Panc1 (cell line): ENCODE results near the gene DHFR2. TPM values are rescaled to one million over a fixed set of nuclear protein-coding genes. Genes with fewer than 3 reads are reported as not detected.

Source experiments
- ATAC-seq: fragments of 200-7000 bp; cut with Tn5 transposase; 2 replicates; pipeline ENCODE4 v1.9.1; 2020; ENCODE audit warnings: mild to moderate bottlenecking, moderate library complexity
- BruUV-seq: library from RNA; stranded (reverse); fragments of 400-500 nt; replicated peaks from 2 replicates; lab custom pipeline; 2021; lab: Mats Ljungman, UMichigan
- CTCF ChIA-PET: fragments of 300-600 bp; sonication (Branson Sonifier 250); formaldehyde crosslinking; loops from one replicate; lab custom pipeline; 2022; ENCODE audit warnings: antibody characterized with exemption; lab: Charles Lee
- POLR2A ChIA-PET: fragments of 300-600 bp; sonication (Branson Sonifier 250); formaldehyde crosslinking; loops from one replicate; lab custom pipeline; 2022; ENCODE audit warnings: antibody characterized with exemption; lab: Charles Lee
- DNase-seq: peaks from one replicate; pipeline ENCODE4 v3.0.0-alpha.2; 2010; ENCODE audit warnings: low read depth, low spot score
- H3K27ac ChIP-seq: 2 replicates; pipeline ENCODE4 v1.5.1; 2011; ENCODE audit warnings: mild to moderate bottlenecking, low read length, inconsistent platforms
- H3K27me3 ChIP-seq: fragments of 200-500 bp; sonication (Bioruptor generic); 2 replicates; pipeline ENCODE4 v1.6.0; 2014; ENCODE audit warnings: low read length, inconsistent platforms; ENCODE audit not compliant: control insufficient read depth, insufficient read depth
- H3K36me3 ChIP-seq: fragments of 200-500 bp; sonication (Bioruptor generic); 2 replicates; pipeline ENCODE4 v1.5.1; 2014; ENCODE audit warnings: inconsistent platforms, mild to moderate bottlenecking, low read length, moderate library complexity; ENCODE audit not compliant: control insufficient read depth, insufficient read depth
- H3K4me1 ChIP-seq: 2 replicates; pipeline ENCODE4 v1.5.1; 2011; ENCODE audit warnings: inconsistent platforms, mild to moderate bottlenecking, low read length, moderate library complexity; ENCODE audit not compliant: control insufficient read depth, insufficient read depth
- H3K4me3 ChIP-seq, 2 experiments: 2 replicates each; pipeline ENCODE4 v1.5.1; 2011 to 2012; ENCODE audit warnings: low read depth in 2 of 2, low read length in 2 of 2, mild to moderate bottlenecking in 2 of 2, inconsistent platforms in 1 of 2, moderate library complexity in 1 of 2
- H3K9me3 ChIP-seq: fragments of 200-500 bp; sonication (Bioruptor generic); 2 replicates; pipeline ENCODE4 v1.5.1; 2014; ENCODE audit warnings: low read depth, mild to moderate bottlenecking, inconsistent platforms, low read length, moderate library complexity; ENCODE audit not compliant: control insufficient read depth, insufficient read depth
- CTCF ChIP-seq: fragments of 450-650 bp; IDR thresholded peaks from 2 replicates; pipeline ENCODE4 v1.5.1; 2017; ENCODE audit warnings: mild to moderate bottlenecking
- POLR2AphosphoS5 ChIP-seq: IDR thresholded peaks from 2 replicates; pipeline ENCODE4 v1.6.1; 2012; ENCODE audit warnings: mild to moderate bottlenecking, low read depth, low read length, moderate library complexity
- SIN3A ChIP-seq: IDR thresholded peaks from 2 replicates; pipeline ENCODE4 v1.6.1; 2012; ENCODE audit warnings: low read depth, mild to moderate bottlenecking, low read length, moderate library complexity, borderline replicate concordance; ENCODE audit not compliant: insufficient read depth
- TCF7L2 ChIP-seq: IDR thresholded peaks from 2 replicates; pipeline ENCODE4 v1.6.1; 2011; ENCODE audit warnings: mild to moderate bottlenecking, low read depth, low read length, inconsistent platforms
- in situ Hi-C: cut with HindIII; loops from 2 replicates; pipeline ENCODE4 v1.10.0; 2016; ENCODE audit warnings: low sequenced_read_pairs, low pct_unique_long_range_greater_than_20kb
- intact Hi-C: fragments of 100-400 bp; cut with micrococcal nuclease; formaldehyde crosslinking; loops from one replicate; pipeline ENCODE4 v1.10.0; 2022; ENCODE audit not compliant: unreplicated experiment
- total RNA-seq: library from RNA; stranded (reverse); gene quantifications from one replicate; pipeline ENCODE4 v1.2.1, GENCODE V29; 2021; ENCODE audit not compliant: unreplicated experiment
- TF ChIP-seq, protein P1 (sequence below), 2 experiments: IDR thresholded peaks; 2 replicates each; pipeline ENCODE4 v1.6.1; 2011 to 2012; ENCODE audit warnings: low read depth in 2 of 2, control low read depth in 1 of 2, low read length in 1 of 2, mild to moderate bottlenecking in 1 of 2, moderate library complexity in 1 of 2; ENCODE audit not compliant: insufficient read depth in 1 of 2

The DHFR2 gene
- total RNA-seq, 1 experiment from 2014 or later, result 2.7 TPM

DNA sequence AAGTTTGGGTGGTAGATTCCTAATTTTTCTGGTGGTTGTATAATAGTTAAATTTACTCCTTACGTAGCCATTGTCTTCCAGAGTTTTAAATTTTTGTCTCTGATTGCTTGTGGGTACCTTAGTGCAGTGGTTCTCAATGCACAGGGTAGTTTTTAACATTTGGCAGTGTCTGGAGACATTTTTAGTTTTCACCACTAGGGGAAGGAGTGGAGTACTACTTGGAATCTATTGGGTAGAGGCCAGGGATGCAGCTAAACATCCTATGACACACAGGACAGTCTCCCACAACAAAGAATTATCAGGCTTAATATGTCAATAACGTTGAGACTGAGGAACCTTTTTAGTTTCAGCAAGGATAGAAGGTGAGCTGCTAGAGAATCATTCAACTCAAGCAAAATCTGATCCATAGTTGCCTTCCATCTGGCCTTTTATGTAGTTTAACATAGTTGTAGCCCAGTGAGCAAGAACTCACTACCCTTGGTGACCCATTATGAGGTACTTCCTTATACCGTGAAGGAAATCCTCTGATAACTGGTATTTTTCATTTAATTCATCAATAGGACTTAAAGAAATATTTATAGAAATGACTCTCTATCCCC is 25.7 kb downstream of the DHFR2 start:
- in situ Hi-C loops (no loop called here), intact Hi-C loops (no loop called here)
- ChIA-PET POLR2A (no interaction called here), CTCF (interaction anchor here (0.9 kb wide), 1 partner anchor 33 kb away, joined by 5 read pairs; no protein-coding TSS in a partner anchor)
- H3K9me3 ChIP-seq, result no peaks in the 10 kb centered on the region
- H3K36me3 ChIP-seq, result no peaks in the 10 kb centered on the region
- no peak overlapping the region for H3K4me3 ChIP-seq
- ATAC-seq, result peak; percentile 76; the same call in 1 of the 2 replicates
- peak; percentile 28 for DNase-seq
- no peaks in the 10 kb centered on the region for H3K4me1 ChIP-seq
- BruUV-seq, result no TSS peak
- TF ChIP-seq POLR2AphosphoS5, result no peak
- TF ChIP-seq CTCF, result peak; percentile 71
- H3K27me3 ChIP-seq, result no peaks in the 10 kb centered on the region
- no peak overlapping the region for H3K27ac ChIP-seq

DNA sequence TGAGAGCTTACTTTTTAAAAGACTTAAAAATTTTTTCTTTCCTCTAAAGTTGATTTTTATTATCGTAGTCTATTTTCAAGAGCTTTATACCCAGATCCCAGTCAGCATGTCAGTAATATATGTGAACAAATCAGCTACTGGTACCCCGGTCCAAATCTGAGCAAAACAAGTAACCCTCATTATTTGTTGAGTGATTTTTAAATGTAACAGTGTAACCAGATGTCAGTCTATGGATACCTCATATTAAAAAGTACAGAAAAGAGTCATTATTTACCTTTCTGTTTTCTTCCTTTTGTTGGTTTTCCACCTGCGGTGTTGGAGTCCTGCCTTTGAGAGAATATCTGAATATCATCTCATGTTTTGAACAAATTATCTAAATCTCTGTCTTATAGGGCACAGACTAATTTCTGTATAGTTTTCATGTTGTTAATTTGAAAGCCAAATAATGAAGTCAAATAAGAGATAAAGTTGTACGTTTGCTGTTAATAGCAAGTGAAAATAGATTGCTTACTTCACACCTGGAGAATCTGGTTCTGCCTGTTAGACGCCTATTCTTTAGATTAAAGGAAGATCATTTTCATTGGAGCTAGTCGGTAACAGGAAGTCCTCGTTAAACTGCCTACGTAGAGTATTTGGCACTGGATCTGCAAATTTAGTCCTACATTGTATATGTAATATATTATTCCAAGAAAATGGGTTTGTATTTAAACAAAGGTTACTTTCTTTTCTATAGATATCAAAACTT is 34.5 kb downstream of the DHFR2 start, which contains the start of gene STX19:
Gene STX19, minus strand, starts transcription at position 505 of the 745 bp plus-strand sequence. CDS start 13,328 bp downstream, outside the sequence.
- Histone ChIP-seq H3K4me3 (no peak within 1 kb of the TSS), H3K4me1 (no peaks in the 10 kb centered on the region; the same call in 1 of the 2 replicates), H3K9me3 (no peaks in the 10 kb centered on the region), H3K36me3 (no peaks in the 10 kb centered on the region), H3K27ac (no peak within 1 kb of the TSS), H3K27me3 (no peaks in the 10 kb centered on the region)
- CTCF ChIA-PET, result no interaction called here
- no TSS peak for BruUV-seq
- no peak for ATAC-seq
- TF ChIP-seq TCF7L2, result no peak
- no peak for TF ChIP-seq SIN3A
- in situ Hi-C loops, result no loop called here
- no peak for DNase-seq
- POLR2A ChIA-PET, result interaction anchor here (0.5 to 0.8 kb wide), 2 partner anchors 49 to 93 kb away, joined by 3 to 4 read pairs; no protein-coding TSS in a partner anchor
- intact Hi-C loops, result no loop called here

- CTCF ChIA-PET, result no interaction called here
- H3K9me3 ChIP-seq, result no peaks in the 10 kb centered on the region
- H3K36me3 ChIP-seq, result no peaks in the 10 kb centered on the region
- H3K27me3 ChIP-seq, result no peaks in the 10 kb centered on the region
- POLR2A ChIA-PET, result no interaction called here
- no peak overlapping the region for H3K27ac ChIP-seq
- TF ChIP-seq POLR2AphosphoS5 (no peak), SIN3A (no peak), TCF7L2 (no peak), CTCF (no peak)
- TF ChIP-seq, protein P1, sequence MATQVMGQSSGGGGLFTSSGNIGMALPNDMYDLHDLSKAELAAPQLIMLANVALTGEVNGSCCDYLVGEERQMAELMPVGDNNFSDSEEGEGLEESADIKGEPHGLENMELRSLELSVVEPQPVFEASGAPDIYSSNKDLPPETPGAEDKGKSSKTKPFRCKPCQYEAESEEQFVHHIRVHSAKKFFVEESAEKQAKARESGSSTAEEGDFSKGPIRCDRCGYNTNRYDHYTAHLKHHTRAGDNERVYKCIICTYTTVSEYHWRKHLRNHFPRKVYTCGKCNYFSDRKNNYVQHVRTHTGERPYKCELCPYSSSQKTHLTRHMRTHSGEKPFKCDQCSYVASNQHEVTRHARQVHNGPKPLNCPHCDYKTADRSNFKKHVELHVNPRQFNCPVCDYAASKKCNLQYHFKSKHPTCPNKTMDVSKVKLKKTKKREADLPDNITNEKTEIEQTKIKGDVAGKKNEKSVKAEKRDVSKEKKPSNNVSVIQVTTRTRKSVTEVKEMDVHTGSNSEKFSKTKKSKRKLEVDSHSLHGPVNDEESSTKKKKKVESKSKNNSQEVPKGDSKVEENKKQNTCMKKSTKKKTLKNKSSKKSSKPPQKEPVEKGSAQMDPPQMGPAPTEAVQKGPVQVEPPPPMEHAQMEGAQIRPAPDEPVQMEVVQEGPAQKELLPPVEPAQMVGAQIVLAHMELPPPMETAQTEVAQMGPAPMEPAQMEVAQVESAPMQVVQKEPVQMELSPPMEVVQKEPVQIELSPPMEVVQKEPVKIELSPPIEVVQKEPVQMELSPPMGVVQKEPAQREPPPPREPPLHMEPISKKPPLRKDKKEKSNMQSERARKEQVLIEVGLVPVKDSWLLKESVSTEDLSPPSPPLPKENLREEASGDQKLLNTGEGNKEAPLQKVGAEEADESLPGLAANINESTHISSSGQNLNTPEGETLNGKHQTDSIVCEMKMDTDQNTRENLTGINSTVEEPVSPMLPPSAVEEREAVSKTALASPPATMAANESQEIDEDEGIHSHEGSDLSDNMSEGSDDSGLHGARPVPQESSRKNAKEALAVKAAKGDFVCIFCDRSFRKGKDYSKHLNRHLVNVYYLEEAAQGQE (IDR thresholded peaks at IDR 0.05; ENCODE audit: insufficient read depth in 1 of 2, low read depth in 2 of 2, low read length in 1 of 2), result no peak
- DNase-seq (no peak), ATAC-seq (no peak)
- no peak overlapping the region for H3K4me3 ChIP-seq
- in situ Hi-C loops, result no loop called here
- no peaks in the 10 kb centered on the region; the same call in 1 of the 2 replicates for H3K4me1 ChIP-seq
- intact Hi-C loops, result no loop called here
- BruUV-seq, result no TSS peak
These were observed 36.1 kb downstream of the DHFR2 start for GRCh38 chr3:94026623-94027022.
